Hypothalamus (tissue), 51 donors: ENCODE measurements around the gene HOXB9.

Experiments used
- DNase-seq, 51 donors: peaks; one replicate each; lab custom pipeline; 2025; lab: John Stamatoyannopoulos, UW

HOXB9 gene

GRCh38 chr17:48625495-48626244, 488 bp downstream of the HOXB9 start:
- DNase-seq = no peak

GRCh38 chr17:48624544-48625494, 1.3 kb downstream of the HOXB9 start:
- peak in 2 of 51 donors; percentile 10 to 16 for DNase-seq

GRCh38 chr17:48624118-48624517, 2.0 kb downstream of the HOXB9 start:
- no peak for DNase-seq

GRCh38 chr17:48623583-48623982, 2.6 kb downstream of the HOXB9 start:
- DNase-seq = no peak

- DNase-seq = no peak
These were observed 3.3 kb downstream of the HOXB9 start for GRCh38 chr17:48622857-48623256.

- DNase-seq = no peak
These were observed 4.5 kb downstream of the HOXB9 start for GRCh38 chr17:48621410-48622392.

GRCh38 chr17:48620461-48621139, 5.6 kb downstream of the HOXB9 start:
- DNase-seq = no peak

- no peak for DNase-seq
These were observed 6.2 kb downstream of the HOXB9 start for GRCh38 chr17:48619826-48620449.

- DNase-seq = peak in 49 of 51 donors; percentile 10 to 87 (median 65)
These were observed 7.8 kb downstream of the HOXB9 start for GRCh38 chr17:48618256-48618896.

- DNase-seq = no peak
These were observed 8.5 kb downstream of the HOXB9 start for GRCh38 chr17:48617471-48618255.

- DNase-seq = no peak
These were observed 9.3 kb downstream of the HOXB9 start for GRCh38 chr17:48616717-48617470.

- DNase-seq = no peak
These were observed 10.0 kb downstream of the HOXB9 start for GRCh38 chr17:48615963-48616716.

- DNase-seq = no peak
These were observed 10.9 kb downstream of the HOXB9 start, which contains the start of gene HOXB8 for GRCh38 chr17:48615047-48615962. TSS of gene HOXB8 (minus strand) at chr17:48615292. CDS start at chr17:48614704, 588 bp downstream.

GRCh38 chr17:48613862-48614694, 12.1 kb downstream of the HOXB9 start:
- DNase-seq = no peak
